Stimulated activated CD4-positive, alpha-beta T cell treated with anti-CD3 and anti-CD28 coated beads, Interleukin-15, amount 100 ng/mL, for 24 hours (primary cell): ENCODE measurements around the gene DNAJC30.
A peak's percentile ranks its signal among the peaks of the same experiment; 100 is the strongest.
"Not testable (repeated sequence)": the region's sequence is repeated elsewhere in the genome, so short reads cannot be mapped to it uniquely, and the experiment has no call there.

Experiments
- DNase-seq: peaks from one replicate; pipeline ENCODE4 v3.0.0-alpha.2; 2020

DNAJC30 gene

GRCh38 chr7:73683056-73683787 is at the start of gene DNAJC30, which contains the start of gene BUD23:
Gene DNAJC30, minus strand, starts transcription at chr7:73683453. Its CDS starts 30 bp downstream, at chr7:73683423.
Gene BUD23, plus strand, starts transcription at chr7:73683597. Its CDS starts 29 bp downstream, at chr7:73683626.
- peak; percentile 98 for DNase-seq

- no peak for DNase-seq
These were observed 49.1 kb upstream of the DNAJC30 start for GRCh38 chr7:73732397-73732796.

GRCh38 chr7:73730485-73730884 is 47.2 kb upstream of the DNAJC30 start:
- no peak for DNase-seq

GRCh38 chr7:73728551-73728950 is 45.3 kb upstream of the DNAJC30 start:
- DNase-seq = no peak

GRCh38 chr7:73727952-73728351 is 44.7 kb upstream of the DNAJC30 start:
- no peak for DNase-seq

GRCh38 chr7:73726083-73726466 is 42.8 kb upstream of the DNAJC30 start:
- DNase-seq = no peak

- DNase-seq = no peak
These were observed 40.6 kb upstream of the DNAJC30 start for GRCh38 chr7:73723813-73724212.

- no peak for DNase-seq
These were observed 39.5 kb upstream of the DNAJC30 start for GRCh38 chr7:73722785-73723184.

- not testable (repeated sequence) for DNase-seq
These were observed 38.9 kb upstream of the DNAJC30 start for GRCh38 chr7:73722182-73722581.

GRCh38 chr7:73721377-73721817 is 38.1 kb upstream of the DNAJC30 start:
- no peak for DNase-seq

- not testable (repeated sequence) for DNase-seq
These were observed 37.2 kb upstream of the DNAJC30 start for GRCh38 chr7:73720443-73720842.

GRCh38 chr7:73719806-73720169 is 36.5 kb upstream of the DNAJC30 start:
- DNase-seq = no peak

- peak; percentile 80 for DNase-seq
These were observed 35.9 kb upstream of the DNAJC30 start, which contains the start of gene STX1A for GRCh38 chr7:73718905-73719805. Gene STX1A, minus strand, starts transcription at chr7:73719669. Its CDS starts 38 bp downstream, at chr7:73719631.

- DNase-seq = peak; percentile 50
These were observed 35.2 kb upstream of the DNAJC30 start for GRCh38 chr7:73718438-73718881.

- DNase-seq = peak; percentile 88
These were observed 34.7 kb upstream of the DNAJC30 start for GRCh38 chr7:73717991-73718405.

GRCh38 chr7:73717025-73717807 is 34.0 kb upstream of the DNAJC30 start:
- no peak for DNase-seq

- DNase-seq = no peak
These were observed 33.2 kb upstream of the DNAJC30 start for GRCh38 chr7:73716318-73716890.

- peak; percentile 86 for DNase-seq
These were observed 32.5 kb upstream of the DNAJC30 start for GRCh38 chr7:73715648-73716317.

GRCh38 chr7:73713319-73713718 is 30.1 kb upstream of the DNAJC30 start:
- not testable (repeated sequence) for DNase-seq

- DNase-seq = no peak
These were observed 29.5 kb upstream of the DNAJC30 start for GRCh38 chr7:73712773-73713172.

GRCh38 chr7:73708961-73709549 is 25.8 kb upstream of the DNAJC30 start:
- DNase-seq = no peak
